Measurements from ENCODE around the gene ICE1.
"Not testable (repeated sequence)": the region's sequence is repeated elsewhere in the genome, so short reads cannot be mapped to it uniquely, and the experiment has no call there.

The ICE1 gene

GRCh38 chr5:5394384-5394986 is 28.0 kb upstream of the ICE1 start:
- H3K27ac ChIP-seq, H3K4me3 ChIP-seq: not testable (repeated sequence)

GRCh38 chr5:5395093-5395492 is 27.4 kb upstream of the ICE1 start:
- H3K27ac ChIP-seq, H3K4me3 ChIP-seq: not testable (repeated sequence)

GRCh38 chr5:5398071-5398470 is 24.4 kb upstream of the ICE1 start:
- no peak overlapping the region for H3K27ac ChIP-seq
- H3K4me3 ChIP-seq: no peak overlapping the region

GRCh38 chr5:5401095-5401494 is 21.4 kb upstream of the ICE1 start:
- no peak overlapping the region for H3K27ac ChIP-seq
- no peak overlapping the region for H3K4me3 ChIP-seq

- Histone ChIP-seq H3K27ac (no peak overlapping the region), H3K4me3 (no peak overlapping the region)
Observed at GRCh38 chr5:5403741-5404140, 18.7 kb upstream of the ICE1 start.

GRCh38 chr5:5404381-5404780 is 18.1 kb upstream of the ICE1 start:
- no peak overlapping the region for H3K4me3 ChIP-seq
- H3K27ac ChIP-seq: no peak overlapping the region

- H3K4me3 ChIP-seq: no peak overlapping the region
Observed at GRCh38 chr5:5405441-5405840, 17.0 kb upstream of the ICE1 start.

GRCh38 chr5:5407924-5408323 is 14.6 kb upstream of the ICE1 start:
- no peak overlapping the region for H3K4me3 ChIP-seq
- no peak overlapping the region for H3K27ac ChIP-seq

More at GRCh38 chr5:5405441-5405840, 17.0 kb upstream of the ICE1 start:
- H3K27ac ChIP-seq: no peak overlapping the region

- no peak overlapping the region for H3K27ac ChIP-seq
- H3K4me3 ChIP-seq: no peak overlapping the region
Observed at GRCh38 chr5:5409151-5409810, 13.2 kb upstream of the ICE1 start.

GRCh38 chr5:5413856-5414255 is 8.6 kb upstream of the ICE1 start:
- H3K27ac ChIP-seq: not testable (repeated sequence)

GRCh38 chr5:5414999-5415398 is 7.5 kb upstream of the ICE1 start:
- no peak overlapping the region for H3K27ac ChIP-seq
- no peak overlapping the region for H3K4me3 ChIP-seq

More at GRCh38 chr5:5413856-5414255, 8.6 kb upstream of the ICE1 start:
- not testable (repeated sequence) for H3K4me3 ChIP-seq

GRCh38 chr5:5416733-5417132 is 5.7 kb upstream of the ICE1 start:
- Histone ChIP-seq H3K4me3 (no peak overlapping the region), H3K27ac (no peak overlapping the region)

- Histone ChIP-seq H3K4me3 (no peak overlapping the region), H3K27ac (no peak overlapping the region)
Observed at GRCh38 chr5:5418006-5418405, 4.5 kb upstream of the ICE1 start.

- Histone ChIP-seq H3K4me3 (no peak overlapping the region), H3K27ac (no peak overlapping the region)
Observed at GRCh38 chr5:5418764-5419163, 3.7 kb upstream of the ICE1 start.

- Histone ChIP-seq H3K27ac (no peak overlapping the region), H3K4me3 (no peak overlapping the region)
Observed at GRCh38 chr5:5419291-5420210, 2.9 kb upstream of the ICE1 start.

- no peak overlapping the region for H3K4me3 ChIP-seq
- H3K27ac ChIP-seq: no peak overlapping the region
Observed at GRCh38 chr5:5420251-5420650, 2.2 kb upstream of the ICE1 start.

- peak overlapping the region; percentile 64 to 100 (median 97) for H3K27ac ChIP-seq
- peak overlapping the region; percentile 68 to 100 (median 99) for H3K4me3 ChIP-seq
Observed at GRCh38 chr5:5421149-5421960, 1.1 kb upstream of the ICE1 start.

GRCh38 chr5:5422819-5423515 is 490 bp downstream of the ICE1 start:
- Histone ChIP-seq H3K4me3 (peak overlapping the region; percentile 68 to 100 (median 99)), H3K27ac (peak overlapping the region; percentile 71 to 100 (median 97))

- H3K4me3 ChIP-seq: peak overlapping the region; percentile 68 to 100 (median 99)
- peak overlapping the region in 7 of 21 experiments; percentile 92 to 98 (median 97) for H3K27ac ChIP-seq
Observed at GRCh38 chr5:5423586-5423985, 1.1 kb downstream of the ICE1 start.

Data from skin epidermis (tissue), 12 donors.